RCC 7860 (cell line): ENCODE data around the gene FPR3.
"Not testable (repeated sequence)": the region's sequence is repeated elsewhere in the genome, so short reads cannot be mapped to it uniquely, and the experiment has no call there.

Source experiments
- DNase-seq: peaks from one replicate; pipeline ENCODE4 v3.0.0-alpha.2; 2015; ENCODE audit warnings: low spot score
- FAIRE-seq: peaks from 2 replicates; lab custom pipeline; 2012; peaks lifted over from hg19 to GRCh38; lab: Jason Lieb, UNC

FPR3 gene

GRCh38 chr19:51794885-51795490 is at the start of gene FPR3:
FPR3 (plus strand) TSS chr19:51795157; CDS start chr19:51823749, 28,592 bp downstream.
- DNase-seq (no peak), FAIRE-seq (no peak)

GRCh38 chr19:51746731-51747130 is 48.2 kb upstream of the FPR3 start:
- DNase-seq (no peak), FAIRE-seq (no peak)

- FAIRE-seq (peak; percentile 95), DNase-seq (peak; percentile 84)
Measured at GRCh38 chr19:51749979-51750378, 45.0 kb upstream of the FPR3 start.

DNA sequence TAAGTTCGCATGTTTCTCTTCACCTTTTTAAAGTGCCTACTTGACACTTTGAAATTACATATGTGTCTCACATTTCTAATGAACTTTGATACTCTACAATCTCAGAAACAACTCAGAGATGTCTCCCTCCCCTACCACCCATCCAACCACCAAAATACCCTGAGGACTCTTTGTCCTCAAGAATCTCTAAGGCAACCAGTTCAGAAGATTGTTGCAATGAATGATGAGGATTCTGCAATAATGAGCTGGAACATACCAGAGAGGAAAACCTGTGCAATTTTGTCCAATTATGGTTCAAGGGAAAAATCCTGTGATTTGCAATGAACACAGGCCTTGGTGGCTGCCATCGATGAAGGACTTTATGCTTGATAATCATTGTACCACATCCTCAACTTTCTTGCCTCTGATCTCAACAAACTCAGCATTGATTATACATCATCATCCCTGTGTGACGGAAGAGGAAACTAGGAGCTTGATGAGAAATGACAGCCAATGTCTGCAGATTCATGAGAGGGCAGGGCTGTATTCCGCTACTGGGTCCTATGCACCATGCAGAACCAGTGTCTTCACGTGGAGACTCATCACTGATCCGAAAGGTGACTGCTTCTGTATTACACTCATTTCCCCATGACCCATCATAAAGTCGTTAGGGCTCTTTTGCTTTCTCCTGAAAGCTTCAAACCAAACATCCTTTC is 44.4 kb upstream of the FPR3 start:
- no peak for FAIRE-seq
- peak; percentile 65 for DNase-seq

GRCh38 chr19:51751655-51752054 is 43.3 kb upstream of the FPR3 start, which contains the start of gene FPR1:
FPR1 (minus strand) TSS chr19:51751878; CDS start chr19:51746994, 4,884 bp downstream.
- FAIRE-seq (peak; percentile 91), DNase-seq (peak; percentile 95)

DNA sequence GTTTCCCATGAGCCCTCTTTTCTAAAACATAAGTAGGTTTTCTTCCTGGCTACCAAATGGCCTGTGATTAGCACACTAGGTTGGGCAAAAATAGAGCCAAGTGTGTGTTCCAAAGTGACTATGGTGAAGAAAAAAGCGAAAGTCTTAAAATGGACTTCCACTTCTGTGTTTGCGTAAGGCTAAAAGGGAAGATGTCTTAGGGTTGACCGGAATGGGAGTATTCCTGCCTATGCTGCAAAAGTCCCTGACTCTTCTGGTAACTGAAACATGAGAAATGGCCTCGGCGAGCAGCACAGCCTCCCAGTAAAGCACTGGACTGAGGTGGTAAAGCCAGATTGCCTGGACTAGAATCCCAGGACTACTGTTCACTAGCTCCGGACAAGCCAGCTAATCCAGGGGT is 40.8 kb upstream of the FPR3 start:
- no peak for DNase-seq
- FAIRE-seq, result no peak

DNA sequence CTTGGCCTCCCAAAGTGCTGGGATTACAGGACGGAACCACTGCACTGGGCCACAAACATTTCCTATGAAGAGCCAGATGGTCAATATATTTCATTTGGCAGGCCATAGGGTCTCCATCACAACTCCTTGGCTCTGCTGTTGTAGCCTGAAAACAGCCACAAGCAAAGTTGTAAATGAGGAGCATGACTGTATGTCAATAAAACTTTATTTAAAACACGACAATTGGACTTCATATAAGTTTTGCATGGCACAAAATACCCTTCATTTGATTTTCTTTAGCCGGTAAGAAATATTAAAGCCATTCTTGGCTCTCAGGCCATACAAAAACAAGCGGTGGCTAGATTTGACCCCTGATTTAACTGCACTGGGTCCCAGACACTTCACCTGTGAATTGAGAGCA is 40.2 kb upstream of the FPR3 start:
- DNase-seq (no peak), FAIRE-seq (no peak)

- FAIRE-seq (no peak), DNase-seq (no peak)
Measured at GRCh38 chr19:51755571-51755970, 39.4 kb upstream of the FPR3 start.

GRCh38 chr19:51760697-51761356 is 34.1 kb upstream of the FPR3 start, which contains the start of gene FPR2:
FPR2 (plus strand) TSS chr19:51761180; CDS start chr19:51768659, 7,479 bp downstream.
- FAIRE-seq, result no peak
- no peak for DNase-seq

DNA sequence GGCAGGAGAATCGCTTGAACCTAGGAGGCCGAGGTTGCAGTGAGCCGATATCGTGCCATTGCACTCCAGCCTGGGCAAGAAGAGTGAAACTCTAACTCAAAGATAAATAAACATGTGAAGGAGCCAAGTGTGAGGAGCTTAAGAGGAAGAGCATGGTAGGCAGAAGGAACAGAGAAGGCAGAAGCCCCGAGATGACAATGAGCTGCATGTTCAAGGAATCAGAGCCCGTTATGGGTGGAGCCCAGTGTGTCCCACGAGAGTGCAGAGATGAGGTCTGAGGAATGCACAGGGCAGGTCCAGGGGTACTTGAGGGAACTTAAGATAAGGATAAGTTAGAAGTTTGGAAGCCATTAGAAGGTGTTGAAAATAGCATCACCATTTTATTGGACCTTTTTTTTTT is 33.3 kb upstream of the FPR3 start:
- FAIRE-seq (no peak), DNase-seq (no peak)

DNA sequence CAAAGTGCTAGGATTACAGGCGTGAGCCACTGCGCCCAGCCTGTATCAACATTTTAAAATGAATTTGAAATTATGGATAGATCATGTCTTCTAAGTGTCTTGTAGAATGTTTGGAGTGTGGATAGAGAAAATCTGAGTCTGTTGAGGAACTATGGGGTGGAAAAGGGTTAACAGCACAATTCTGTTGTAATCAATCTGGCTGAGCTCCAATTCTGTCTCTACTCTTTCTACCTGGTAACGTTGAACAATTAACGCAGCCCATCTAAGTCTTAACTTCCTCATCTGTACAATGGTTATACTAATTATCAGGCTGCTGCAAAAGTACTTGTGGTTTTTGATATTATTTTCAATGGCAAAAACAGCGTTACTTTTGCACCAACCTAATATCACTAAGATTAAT is 29.9 kb upstream of the FPR3 start:
- no peak for FAIRE-seq
- no peak for DNase-seq

GRCh38 chr19:51766461-51766860 is 28.5 kb upstream of the FPR3 start:
- no peak for FAIRE-seq
- no peak for DNase-seq

GRCh38 chr19:51771376-51772130 is 23.4 kb upstream of the FPR3 start:
- no peak for FAIRE-seq
- no peak for DNase-seq

GRCh38 chr19:51772977-51773376 is 22.0 kb upstream of the FPR3 start:
- FAIRE-seq (no peak), DNase-seq (no peak)

DNA sequence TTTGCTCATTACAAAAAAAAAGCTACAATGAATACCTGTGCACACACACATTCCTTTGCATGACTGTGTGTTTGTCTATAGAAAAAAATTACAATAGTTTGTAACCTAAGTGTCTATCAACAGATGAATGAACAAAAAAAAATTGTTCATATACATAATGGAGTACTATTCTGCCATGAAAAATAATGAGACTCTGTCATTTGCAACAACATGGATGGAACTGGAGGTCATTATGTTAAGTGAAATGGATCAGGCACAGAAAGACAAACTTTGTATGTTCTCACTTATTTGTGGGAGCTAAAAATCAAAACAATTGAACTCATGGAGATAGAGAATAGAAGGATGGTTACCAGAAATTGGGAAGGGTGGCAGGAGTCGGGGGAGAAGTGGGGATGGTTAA is 18.4 kb upstream of the FPR3 start:
- not testable (repeated sequence) for DNase-seq, FAIRE-seq

- FAIRE-seq, result peak; percentile 65
- peak; percentile 66 for DNase-seq
Measured at GRCh38 chr19:51777570-51778462, 17.1 kb upstream of the FPR3 start.

DNA sequence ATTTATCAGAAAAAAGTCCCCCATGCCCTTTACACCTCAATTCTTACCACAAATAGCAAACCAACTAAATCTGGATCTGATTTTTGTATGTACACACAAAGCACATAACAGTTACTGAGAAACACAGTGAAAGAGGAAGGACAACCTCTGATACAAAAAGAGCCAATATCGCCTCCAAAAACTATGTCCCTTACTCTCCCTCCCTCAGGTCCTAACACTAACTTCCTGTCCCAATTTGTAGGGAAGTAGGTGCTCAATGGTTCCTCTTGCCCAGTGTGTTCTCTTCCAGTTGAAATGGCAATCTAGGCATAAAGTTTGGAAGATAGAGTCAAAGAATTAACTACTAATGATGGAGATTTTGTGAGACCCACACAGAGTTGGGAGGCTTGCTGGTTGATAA is 15.8 kb upstream of the FPR3 start:
- no peak for FAIRE-seq

GRCh38 chr19:51779703-51780102 is 15.3 kb upstream of the FPR3 start:
- FAIRE-seq (no peak), DNase-seq (no peak)

More for the DNA sequence above, 15.8 kb upstream of the FPR3 start:
- no peak for DNase-seq

DNA sequence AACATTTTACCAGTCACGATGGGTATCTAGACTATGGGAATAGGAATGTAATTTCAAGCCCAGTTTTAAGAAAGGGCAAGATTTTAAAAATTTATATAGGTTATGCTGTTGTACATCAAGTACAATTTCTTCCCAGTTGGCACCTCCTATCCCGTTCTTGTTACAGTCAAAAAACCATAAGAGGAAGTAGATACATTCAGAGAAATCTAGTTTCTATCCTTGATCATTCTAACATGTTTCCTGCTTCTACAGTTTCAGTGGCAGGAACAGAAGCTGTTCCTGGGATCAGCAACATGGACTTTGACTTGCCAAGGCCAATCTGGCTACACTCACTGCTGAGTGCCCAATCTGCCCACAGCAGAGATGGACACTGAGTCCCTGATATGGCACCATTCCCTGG is 14.7 kb upstream of the FPR3 start:
- no peak for FAIRE-seq

DNA sequence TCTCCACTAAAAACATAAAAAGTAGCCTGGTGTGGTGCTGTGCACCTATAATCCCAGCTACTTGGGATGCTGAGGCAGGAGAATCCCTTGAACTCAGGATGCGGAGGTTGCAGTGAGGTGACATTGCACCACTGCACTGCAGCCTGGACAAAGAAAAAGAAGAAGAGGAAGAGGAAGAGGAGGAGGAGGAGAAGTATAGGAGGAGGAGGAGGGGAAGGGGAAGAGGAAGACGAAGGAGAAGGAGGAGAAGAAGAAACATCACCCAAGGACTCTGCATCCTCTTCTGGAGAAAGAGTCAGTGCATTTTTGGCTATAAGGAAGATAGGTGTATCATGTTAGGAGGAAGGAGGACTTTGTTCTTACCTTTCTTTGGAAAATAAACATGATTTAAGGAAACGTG is 13.0 kb upstream of the FPR3 start:
- DNase-seq, result no peak
- no peak for FAIRE-seq

More for the DNA sequence above, 14.7 kb upstream of the FPR3 start:
- no peak for DNase-seq
